ENCODE data around the gene MCF2L. TPM values are rescaled to one million over a fixed set of nuclear protein-coding genes. Genes with fewer than 3 reads are reported as not detected.

MCF2L gene
- total RNA-seq, 1 experiment from 2014 or later = 5.9 TPM

DNA sequence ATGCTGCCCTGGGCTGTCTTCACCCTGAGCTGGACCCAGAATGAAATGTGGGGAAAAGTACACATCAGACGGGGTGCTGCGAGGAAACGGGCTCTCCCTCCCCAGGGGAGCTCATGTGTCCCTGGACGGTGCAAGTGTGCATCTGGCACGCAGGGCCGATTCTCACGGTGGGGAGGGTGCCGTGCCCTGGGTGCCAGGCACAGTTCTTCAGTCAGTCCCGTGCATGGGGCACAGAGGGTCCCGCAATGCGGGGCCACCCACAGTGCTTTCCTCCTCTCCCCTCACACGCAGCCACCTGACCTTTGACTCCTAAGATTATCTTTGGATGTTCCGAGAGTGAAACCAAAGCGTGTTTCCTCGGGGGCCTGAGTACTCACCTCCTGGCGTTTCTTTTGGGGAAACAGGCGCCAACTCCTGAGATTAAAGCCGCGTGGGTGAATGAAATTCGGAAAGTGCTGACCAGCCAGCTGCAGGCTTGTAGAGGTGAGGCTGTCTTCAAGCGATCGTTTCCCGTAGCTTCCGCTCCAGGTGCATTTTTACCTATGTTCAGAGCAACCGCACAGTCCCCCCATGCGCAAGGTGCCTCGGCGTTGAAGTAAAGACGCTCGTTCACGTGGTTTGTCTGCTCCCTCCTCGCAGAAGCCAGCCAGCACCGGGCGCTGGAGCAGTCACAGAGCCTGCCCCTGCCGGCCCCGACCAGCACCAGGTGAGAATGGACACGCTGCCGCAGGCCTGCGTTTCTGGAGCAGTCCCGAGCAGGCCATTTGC, 119.1 kb downstream of the MCF2L start:
- H2AFZ ChIP-seq (ENCODE audit: low read length) = no peak overlapping the region
- no peaks in the 10 kb centered on the region for H3K9me2 ChIP-seq (replicated peaks; ENCODE audit: low read length)
- POLR2A ChIA-PET (ENCODE audit: unreplicated experiment) = no interaction called here
- DNase-seq = no peak
- CTCF ChIA-PET = no interaction called here
- no peak overlapping the region for H3K4me2 ChIP-seq (ENCODE audit: low read length)
- H3K9ac ChIP-seq (ENCODE audit: low read length) = no peak overlapping the region
- no peaks in the 10 kb centered on the region for H3F3A ChIP-seq (ENCODE audit: low read length, unreplicated experiment)
- no peak overlapping the region for H3K4me3 ChIP-seq (ENCODE audit: low read length)
- BruUV-seq (replicated peaks) = no TSS peak
- no peak for ATAC-seq
- H3K36me3 ChIP-seq (ENCODE audit: low read depth, low read length) = no peaks in the 10 kb centered on the region
- H3K27ac ChIP-seq (ENCODE audit: low read length) = no peak overlapping the region
- H3K27me3 ChIP-seq (ENCODE audit: low read length) = no peaks in the 10 kb centered on the region
- TF ChIP-seq EZH2phosphoT487 (IDR thresholded peaks at IDR 0.05; ENCODE audit: borderline replicate concordance, low read length) (no peak), EZH2 (IDR thresholded peaks at IDR 0.05; ENCODE audit: low read length, unreplicated experiment) (no peak)
- TF ChIP-seq, protein P1, sequence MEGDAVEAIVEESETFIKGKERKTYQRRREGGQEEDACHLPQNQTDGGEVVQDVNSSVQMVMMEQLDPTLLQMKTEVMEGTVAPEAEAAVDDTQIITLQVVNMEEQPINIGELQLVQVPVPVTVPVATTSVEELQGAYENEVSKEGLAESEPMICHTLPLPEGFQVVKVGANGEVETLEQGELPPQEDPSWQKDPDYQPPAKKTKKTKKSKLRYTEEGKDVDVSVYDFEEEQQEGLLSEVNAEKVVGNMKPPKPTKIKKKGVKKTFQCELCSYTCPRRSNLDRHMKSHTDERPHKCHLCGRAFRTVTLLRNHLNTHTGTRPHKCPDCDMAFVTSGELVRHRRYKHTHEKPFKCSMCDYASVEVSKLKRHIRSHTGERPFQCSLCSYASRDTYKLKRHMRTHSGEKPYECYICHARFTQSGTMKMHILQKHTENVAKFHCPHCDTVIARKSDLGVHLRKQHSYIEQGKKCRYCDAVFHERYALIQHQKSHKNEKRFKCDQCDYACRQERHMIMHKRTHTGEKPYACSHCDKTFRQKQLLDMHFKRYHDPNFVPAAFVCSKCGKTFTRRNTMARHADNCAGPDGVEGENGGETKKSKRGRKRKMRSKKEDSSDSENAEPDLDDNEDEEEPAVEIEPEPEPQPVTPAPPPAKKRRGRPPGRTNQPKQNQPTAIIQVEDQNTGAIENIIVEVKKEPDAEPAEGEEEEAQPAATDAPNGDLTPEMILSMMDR (conservative IDR thresholded peaks at IDR 0.05; ENCODE audit: low read depth, low read length) = no peak
- no peaks in the 10 kb centered on the region for H4K20me1 ChIP-seq (ENCODE audit: low read length)
- intact Hi-C loops (cut with micrococcal nuclease) = no loop called here
- no peaks in the 10 kb centered on the region for H3K9me3 ChIP-seq (ENCODE audit: low read length)
- no peaks in the 10 kb centered on the region for H3K79me2 ChIP-seq (ENCODE audit: low read length)
- peaks cover 4% of the 10 kb centered on the region; the same call in 1 of the 2 replicates for H3K4me1 ChIP-seq (ENCODE audit: insufficient read depth, low read length)

DNA sequence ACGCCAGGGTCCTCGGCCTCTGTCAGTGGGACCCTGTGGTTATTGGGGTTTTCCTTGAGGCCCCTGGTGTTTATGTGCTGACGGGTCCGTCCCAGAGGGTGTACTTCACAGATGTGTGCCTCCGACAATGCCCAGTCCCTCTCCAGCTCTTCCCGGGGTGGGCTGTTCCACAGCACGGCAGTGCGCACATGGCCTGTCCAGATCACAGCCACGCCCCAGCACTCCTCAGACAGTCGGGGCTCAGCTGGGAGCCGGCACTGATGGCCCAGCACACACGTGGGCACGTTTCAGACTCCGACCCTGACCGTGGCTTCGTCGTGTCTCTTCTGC, 119.6 kb downstream of the MCF2L start:
- Histone ChIP-seq H3K27me3 (ENCODE audit: low read length) (no peaks in the 10 kb centered on the region), H3F3A (ENCODE audit: low read length, unreplicated experiment) (no peaks in the 10 kb centered on the region), H3K79me2 (ENCODE audit: low read length) (no peaks in the 10 kb centered on the region), H3K4me2 (ENCODE audit: low read length) (no peak overlapping the region), H3K27ac (ENCODE audit: low read length) (no peak overlapping the region), H4K20me1 (ENCODE audit: low read length) (no peaks in the 10 kb centered on the region), H3K9me2 (replicated peaks; ENCODE audit: low read length) (no peaks in the 10 kb centered on the region), H3K4me3 (ENCODE audit: low read length) (no peak overlapping the region), H3K9me3 (ENCODE audit: low read length) (no peaks in the 10 kb centered on the region), H2AFZ (ENCODE audit: low read length) (no peak overlapping the region), H3K4me1 (ENCODE audit: insufficient read depth, low read length) (no peaks in the 10 kb centered on the region), H3K36me3 (ENCODE audit: low read depth, low read length) (no peaks in the 10 kb centered on the region), H3K9ac (ENCODE audit: low read length) (no peak overlapping the region)
- CTCF ChIA-PET = no interaction called here
- POLR2A ChIA-PET (ENCODE audit: unreplicated experiment) = no interaction called here
- DNase-seq = no peak
- intact Hi-C loops (cut with micrococcal nuclease) = no loop called here
- ATAC-seq = no peak
- TF ChIP-seq, protein P1 (conservative IDR thresholded peaks at IDR 0.05; ENCODE audit: low read depth, low read length) = no peak
- TF ChIP-seq EZH2 (IDR thresholded peaks at IDR 0.05; ENCODE audit: low read length, unreplicated experiment) (no peak), EZH2phosphoT487 (IDR thresholded peaks at IDR 0.05; ENCODE audit: borderline replicate concordance, low read length) (no peak)
- BruUV-seq (replicated peaks) = no TSS peak

GRCh38 chr13:113089693-113090414, 120.8 kb downstream of the MCF2L start:
- H3K27me3 ChIP-seq (ENCODE audit: low read length) = no peaks in the 10 kb centered on the region
- ATAC-seq (no peak), DNase-seq (no peak)
- no peaks in the 10 kb centered on the region for H3K79me2 ChIP-seq (ENCODE audit: low read length)
- intact Hi-C loops (cut with micrococcal nuclease) = no loop called here
- no peak overlapping the region for H3K9ac ChIP-seq (ENCODE audit: low read length)
- no peak overlapping the region for H3K27ac ChIP-seq (ENCODE audit: low read length)
- H3K4me3 ChIP-seq (ENCODE audit: low read length) = no peak overlapping the region
- no peaks in the 10 kb centered on the region for H3K9me2 ChIP-seq (replicated peaks; ENCODE audit: low read length)
- ChIA-PET POLR2A (ENCODE audit: unreplicated experiment) (no interaction called here), CTCF (no interaction called here)
- no peak overlapping the region for H3K4me2 ChIP-seq (ENCODE audit: low read length)
- TF ChIP-seq, protein P1 (conservative IDR thresholded peaks at IDR 0.05; ENCODE audit: low read depth, low read length) = no peak
- TF ChIP-seq EZH2phosphoT487 (IDR thresholded peaks at IDR 0.05; ENCODE audit: borderline replicate concordance, low read length) = no peak
- TF ChIP-seq EZH2 (IDR thresholded peaks at IDR 0.05; ENCODE audit: low read length, unreplicated experiment) = no peak
- H3K9me3 ChIP-seq (ENCODE audit: low read length) = no peaks in the 10 kb centered on the region
- no TSS peak for BruUV-seq (replicated peaks)
- H4K20me1 ChIP-seq (ENCODE audit: low read length) = no peaks in the 10 kb centered on the region
- no peaks in the 10 kb centered on the region for H3F3A ChIP-seq (ENCODE audit: low read length, unreplicated experiment)
- H3K4me1 ChIP-seq (ENCODE audit: insufficient read depth, low read length) = no peaks in the 10 kb centered on the region
- H3K36me3 ChIP-seq (ENCODE audit: low read depth, low read length) = no peaks in the 10 kb centered on the region
- no peak overlapping the region for H2AFZ ChIP-seq (ENCODE audit: low read length)
